Limb (tissue), 2 donors: Measurements from ENCODE around the gene GNAS.
A peak's percentile ranks its signal among the peaks of the same experiment; 100 is the strongest.

Experiments
- DNase-seq, 2 donors: peaks; one replicate each; pipeline ENCODE4 v3.0.0-alpha.2; 2016; ENCODE audit errors: extremely low spot score in 2 of 2

The GNAS gene

GRCh38 chr20:58853976-58854637 is 1.6 kb downstream of the GNAS start:
- peak in 1 of 2 donors; percentile 31 for DNase-seq

DNA sequence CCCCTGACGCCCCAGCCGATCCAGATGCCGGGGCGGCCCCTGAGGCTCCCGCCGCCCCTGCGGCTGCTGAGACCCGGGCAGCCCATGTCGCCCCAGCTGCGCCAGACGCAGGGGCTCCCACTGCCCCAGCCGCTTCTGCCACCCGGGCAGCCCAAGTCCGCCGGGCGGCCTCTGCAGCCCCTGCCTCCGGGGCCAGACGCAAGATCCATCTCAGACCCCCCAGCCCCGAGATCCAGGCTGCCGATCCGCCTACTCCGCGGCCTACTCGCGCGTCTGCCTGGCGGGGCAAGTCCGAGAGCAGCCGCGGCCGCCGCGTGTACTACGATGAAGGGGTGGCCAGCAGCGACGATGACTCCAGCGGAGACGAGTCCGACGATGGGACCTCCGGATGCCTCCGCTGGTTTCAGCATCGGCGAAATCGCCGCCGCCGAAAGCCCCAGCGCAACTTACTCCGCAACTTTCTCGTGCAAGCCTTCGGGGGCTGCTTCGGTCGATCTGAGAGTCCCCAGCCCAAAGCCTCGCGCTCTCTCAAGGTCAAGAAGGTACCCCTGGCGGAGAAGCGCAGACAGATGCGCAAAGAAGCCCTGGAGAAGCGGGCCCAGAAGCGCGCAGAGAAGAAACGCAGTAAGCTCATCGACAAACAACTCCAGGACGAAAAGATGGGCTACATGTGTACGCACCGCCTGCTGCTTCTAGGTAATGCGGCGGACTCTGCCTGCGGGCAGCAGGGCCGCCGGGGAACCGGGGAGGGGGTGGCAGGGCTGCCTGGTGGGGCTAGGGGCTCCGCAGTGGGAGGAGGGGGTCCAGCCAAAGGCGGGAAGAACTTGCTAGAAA is 2.3 kb downstream of the GNAS start:
- DNase-seq: no peak

DNA sequence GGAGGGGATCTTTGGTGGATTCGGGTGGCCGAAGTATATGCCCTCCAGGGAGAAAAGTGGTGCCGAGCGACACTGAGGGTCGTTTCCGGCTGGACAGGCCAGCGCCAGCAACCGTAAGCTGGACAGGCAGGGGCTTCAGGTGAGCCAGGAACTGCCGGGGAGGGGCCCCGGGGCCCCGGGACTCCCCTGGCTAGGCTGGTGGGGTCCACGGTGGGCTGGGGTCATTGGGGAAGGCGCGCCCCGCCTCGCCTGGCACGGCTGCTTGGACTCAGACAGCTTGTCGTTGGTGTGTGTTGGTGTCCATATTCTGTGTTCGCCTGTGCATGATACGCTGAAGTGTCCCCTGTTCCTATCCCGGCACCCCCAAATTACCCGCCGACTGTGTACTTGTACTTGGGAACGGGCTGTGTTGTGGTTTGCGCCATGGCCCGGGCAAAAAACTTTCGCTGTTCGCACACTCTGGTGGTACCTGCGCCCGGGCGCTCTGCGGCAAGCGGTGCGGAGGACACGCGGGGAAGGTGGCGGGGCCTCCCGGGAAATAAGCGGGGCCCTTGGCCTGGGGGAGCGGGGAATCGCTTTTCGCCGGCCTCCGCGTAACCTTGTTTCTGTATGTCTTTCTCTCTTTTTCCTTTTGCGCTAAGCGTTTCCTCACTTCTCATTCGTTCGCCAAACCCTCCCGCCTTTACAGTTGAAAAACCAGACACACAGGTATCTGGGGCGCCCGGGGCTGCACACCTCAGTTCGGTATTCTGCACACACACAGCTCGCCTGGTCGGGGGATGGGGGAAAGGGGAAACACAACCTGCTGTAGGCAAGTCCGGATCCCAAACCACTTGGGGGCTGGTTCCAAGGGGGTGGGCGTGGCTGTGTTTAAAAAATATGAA is 3.2 kb downstream of the GNAS start:
- DNase-seq: peak in 1 of 2 donors; percentile 56

DNA sequence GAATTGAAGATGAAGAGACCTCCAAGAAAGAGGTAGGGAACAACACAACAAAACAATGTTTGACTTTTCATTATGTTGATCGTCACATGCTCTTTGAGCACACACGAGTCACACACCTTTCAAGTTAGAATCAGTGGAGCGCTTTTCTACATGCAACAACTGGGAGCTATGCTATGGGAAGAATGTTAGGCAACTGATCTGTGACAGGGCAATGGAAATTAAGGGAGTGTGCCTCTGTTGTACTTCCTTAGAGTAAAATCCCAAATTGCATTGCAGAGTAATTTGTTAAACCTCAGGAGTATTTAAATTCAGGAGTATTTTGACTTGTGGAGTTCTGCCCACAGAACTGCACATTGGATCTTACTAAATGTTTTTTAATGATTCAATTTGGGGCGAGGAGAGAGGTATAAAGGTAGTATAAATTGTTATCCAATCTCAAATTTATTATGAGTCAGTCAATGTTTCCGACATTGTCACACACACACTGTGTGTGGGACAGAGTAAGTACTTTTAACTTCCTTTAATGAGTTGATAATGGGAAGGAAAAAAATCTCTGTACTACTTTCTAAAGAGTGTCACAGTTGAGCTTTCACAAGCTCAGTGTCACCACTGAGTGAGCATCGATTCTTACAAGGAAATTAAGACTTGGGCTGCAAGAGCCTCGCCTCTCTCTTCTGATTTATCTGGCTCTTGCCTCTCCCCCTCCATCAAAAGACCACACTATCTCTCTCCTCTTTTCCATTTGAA is 10.7 kb downstream of the GNAS start:
- DNase-seq: no peak

DNA sequence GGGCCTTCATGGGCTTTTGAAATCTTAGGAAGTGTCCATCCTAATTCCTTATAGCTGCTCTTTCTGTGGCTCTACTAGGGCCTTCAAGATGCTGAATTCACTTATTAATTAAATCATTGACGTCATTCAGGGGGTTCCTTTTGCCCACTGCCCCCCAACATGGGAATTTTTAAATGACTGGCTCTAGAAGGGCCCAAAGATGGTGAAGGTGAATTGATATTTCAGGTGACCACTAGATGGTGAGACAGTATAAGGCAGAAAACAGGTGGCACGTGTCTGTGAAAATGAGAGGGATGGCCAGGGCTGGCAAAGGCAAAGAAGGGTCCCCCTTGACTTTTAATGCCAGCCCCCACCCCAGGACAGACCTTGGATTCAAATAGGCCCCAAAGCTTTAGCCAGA is 11.8 kb downstream of the GNAS start:
- no peak for DNase-seq

GRCh38 chr20:58865843-58866242 is 13.3 kb downstream of the GNAS start:
- no peak for DNase-seq

- DNase-seq: no peak
Observed at GRCh38 chr20:58867211-58867610, 14.7 kb downstream of the GNAS start.

DNA sequence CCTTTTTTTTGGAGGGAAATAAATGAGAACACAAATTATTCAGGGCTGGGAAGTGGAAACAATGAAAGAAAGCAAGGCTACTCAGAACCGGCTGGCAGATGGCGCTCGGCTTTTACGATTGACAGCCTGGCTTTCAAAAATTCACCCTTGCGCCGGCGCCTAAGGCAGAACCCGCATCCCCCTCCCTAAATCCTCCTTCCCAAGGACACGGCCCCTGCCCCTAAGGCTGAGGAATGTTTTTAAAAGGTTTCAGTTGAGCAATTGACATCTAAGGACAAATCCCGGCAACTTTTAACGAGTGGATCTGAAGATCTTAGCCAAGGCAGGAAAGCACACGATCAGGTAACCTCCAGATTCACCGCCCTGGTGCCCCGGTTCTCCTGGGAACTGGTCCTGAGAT is 16.3 kb downstream of the GNAS start:
- DNase-seq: peak in 1 of 2 donors; percentile 67

- no peak for DNase-seq
Observed at GRCh38 chr20:58869662-58870227, 17.2 kb downstream of the GNAS start.

- DNase-seq: peak; percentile 71 to 87
Observed at GRCh38 chr20:58870293-58871014, 17.9 kb downstream of the GNAS start.

GRCh38 chr20:58871533-58872102 is 19.1 kb downstream of the GNAS start:
- no peak for DNase-seq

DNA sequence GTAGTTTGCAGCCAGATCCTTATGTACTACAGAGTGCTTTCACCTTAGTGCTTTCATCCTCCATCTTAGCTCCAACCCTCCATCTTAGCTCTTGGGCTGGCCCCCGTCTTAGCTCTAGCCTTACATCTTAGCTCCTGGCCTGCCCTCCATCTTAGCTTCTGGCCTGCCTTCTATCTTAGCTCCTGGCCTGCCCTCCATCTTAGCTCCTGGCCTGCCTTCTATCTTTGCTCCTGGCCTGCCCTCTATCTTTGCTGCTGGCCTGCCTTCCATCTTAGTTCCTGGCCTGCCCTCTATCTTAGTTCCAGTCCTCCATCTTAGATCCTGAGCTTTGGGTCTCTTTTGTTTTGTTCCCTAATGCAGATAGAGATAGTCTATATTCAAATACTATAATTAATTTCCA is 22.0 kb downstream of the GNAS start:
- DNase-seq: no peak

GRCh38 chr20:58875111-58875510 is 22.6 kb downstream of the GNAS start:
- DNase-seq: no peak

DNA sequence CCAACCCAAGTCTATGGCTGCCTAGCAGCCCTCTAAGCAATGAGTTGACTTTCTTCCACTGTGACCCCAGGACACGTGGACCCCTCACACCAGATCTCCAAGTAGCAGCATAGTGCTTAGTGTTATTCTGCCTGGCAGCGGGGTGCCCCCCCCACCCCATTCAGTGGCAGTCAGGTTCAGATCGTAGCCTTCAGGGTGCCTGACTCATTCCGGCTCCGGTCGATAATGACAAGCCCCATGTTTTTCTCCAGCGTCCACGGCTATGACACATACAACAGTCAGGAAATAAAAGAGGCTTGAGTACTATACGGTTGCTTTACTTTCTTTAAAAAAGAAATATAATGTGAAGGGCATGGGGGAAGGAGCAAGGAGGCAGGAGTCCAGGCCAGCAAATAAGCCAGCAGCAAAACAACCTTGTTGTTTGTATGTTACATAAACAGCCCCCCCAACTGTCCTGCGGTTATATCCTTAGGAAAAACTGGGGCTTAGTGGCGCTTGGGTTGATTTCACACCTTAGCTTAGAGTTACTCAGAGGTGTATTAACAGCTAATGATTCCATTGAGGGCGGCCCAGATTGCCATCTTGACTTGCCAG is 23.1 kb downstream of the GNAS start:
- DNase-seq: no peak

DNA sequence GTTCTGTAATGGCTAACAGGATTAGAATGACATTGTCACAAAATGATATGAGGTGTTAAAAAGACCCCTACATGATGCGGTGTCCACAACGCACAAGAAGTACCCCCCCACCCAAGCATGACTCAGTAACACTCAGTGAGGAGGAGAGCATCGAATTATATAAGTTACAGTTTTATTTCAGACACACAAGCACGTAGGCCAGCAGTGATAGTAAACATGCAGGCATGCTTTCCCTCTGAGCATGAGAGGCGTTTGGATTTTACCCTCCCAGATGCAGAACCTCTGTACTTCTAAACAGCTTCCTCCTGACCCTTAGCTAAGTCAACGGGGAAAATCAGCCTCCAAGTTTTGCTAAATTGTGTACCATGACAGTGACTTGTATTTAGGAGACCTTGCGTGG is 23.9 kb downstream of the GNAS start:
- no peak for DNase-seq

- DNase-seq: no peak
Observed at GRCh38 chr20:58877050-58877975, 24.8 kb downstream of the GNAS start.

- no peak for DNase-seq
Observed at GRCh38 chr20:58877976-58878360, 25.5 kb downstream of the GNAS start.

DNA sequence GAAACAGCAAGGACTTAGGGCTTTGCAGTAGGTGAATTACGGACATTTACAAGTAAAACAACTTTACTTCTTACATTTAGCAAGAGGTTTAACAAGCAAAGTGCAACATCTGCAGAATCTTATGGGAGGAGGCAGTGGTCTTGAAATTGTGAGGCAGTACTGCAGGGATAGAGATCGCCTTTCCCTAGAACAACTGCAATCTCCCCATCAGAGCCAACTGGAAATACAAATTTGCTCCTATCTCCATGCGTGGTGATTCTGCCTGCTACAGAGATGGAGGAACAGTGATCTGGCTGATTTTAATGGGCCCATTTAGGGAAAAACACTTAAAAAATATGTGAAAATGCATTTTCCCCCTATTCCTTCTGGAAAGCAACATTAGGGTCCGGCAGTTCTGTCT is 25.9 kb downstream of the GNAS start:
- DNase-seq: no peak
